Prostate gland (tissue), 2 donors: ENCODE measurements around the gene OTOF. TPM values are rescaled to one million over a fixed set of nuclear protein-coding genes. Genes with fewer than 3 reads are reported as not detected.

Experiments
- DNase-seq: peaks from one replicate; pipeline ENCODE4 v3.0.0-alpha.2; 2019; ENCODE audit warnings: low spot score
- H3K27ac ChIP-seq, 2 donors: fragments of 200-600 bp; sonication (generic); 2 replicates each; pipeline ENCODE4 v1.5.1; 2017 to 2019
- H3K27me3 ChIP-seq: fragments of 200-600 bp; sonication (generic); replicated peaks from 2 replicates; pipeline ENCODE4 v1.5.1; 2019; ENCODE audit not compliant: insufficient read depth
- H3K36me3 ChIP-seq, 2 donors: fragments of 200-600 bp; sonication (generic); 1 replicate in 1 of 2; 2 replicates in 1 of 2; pipeline versions ENCODE4 v1.5.1 to v1.8.1; 2017 to 2019
- H3K4me1 ChIP-seq: fragments of 200-600 bp; sonication (generic); replicated peaks from 2 replicates; pipeline ENCODE4 v1.5.1; 2019
- H3K4me3 ChIP-seq, 2 donors: fragments of 200-600 bp; sonication (generic); 2 replicates each; pipeline ENCODE4 v1.5.1; 2017 to 2019
- H3K9me3 ChIP-seq: fragments of 200-600 bp; sonication (generic); 2 replicates; pipeline ENCODE4 v1.5.1; 2017
- POLR2A ChIP-seq: fragments of 450-650 bp; IDR thresholded peaks from one replicate; pipeline ENCODE4 v1.6.1; 2016; ENCODE audit warnings: antibody characterized with exemption, mild to moderate bottlenecking
- POLR2AphosphoS5 ChIP-seq: sonication (generic); formaldehyde crosslinking; IDR thresholded peaks from one replicate; pipeline ENCODE4 v1.6.1; 2017; ENCODE audit warnings: antibody characterized with exemption
- WGBS: methylation state at CpG from one replicate; pipeline ENCODE4 v1.1.5; 2018; 5-methylcytosine and 5-hydroxymethylcytosine counted together
- intact Hi-C: fragments of 100-400 bp; cut with DNase I; formaldehyde crosslinking; loops from one replicate; pipeline ENCODE4 v1.14.2; 2022
- total RNA-seq, 2 donors: library from RNA; depleted of rRNA; stranded (reverse); fragments of >200 nt; gene quantifications; one replicate each; pipeline ENCODE4 v1.1.0, GENCODE V29; 2016
- TF ChIP-seq, protein P1 (sequence below), 4 experiments: fragments of 200-600 bp in 2 of 4; fragments of 450-650 bp in 2 of 4; sonication (generic) in 2 of 4; IDR thresholded peaks; 1 replicate in 3 of 4; 2 replicates in 1 of 4; pipeline ENCODE4 v1.5.1; 2016 to 2019; ENCODE audit warnings: antibody characterized with exemption in 4 of 4, mild to moderate bottlenecking in 2 of 4, moderate library complexity in 2 of 4

Gene OTOF
- total RNA-seq, 2 donors from 2014 or later, result 0.68 TPM; not detected in 1

DNA sequence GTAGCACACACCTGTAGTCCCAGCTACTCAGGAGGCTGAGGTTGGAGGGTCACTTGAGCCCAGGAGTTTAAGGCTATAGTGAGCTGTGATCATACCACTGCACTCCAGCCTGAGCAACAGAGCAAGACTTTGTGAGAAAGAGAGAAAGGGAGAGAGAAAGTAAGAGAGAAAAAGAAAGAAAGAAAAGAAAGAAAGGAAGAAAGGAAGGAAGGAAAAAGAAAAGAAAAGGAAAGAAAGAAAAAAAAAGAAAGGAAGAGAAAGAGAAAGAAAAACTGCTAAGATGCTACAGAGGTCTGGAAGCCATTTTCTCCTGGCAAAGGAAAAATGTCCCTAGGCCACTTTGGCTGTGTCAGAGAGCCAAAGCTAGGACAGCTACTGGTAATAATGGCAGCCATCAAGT lies 45.6 kb downstream of the OTOF start:
- no peak for TF ChIP-seq POLR2A
- no peak for TF ChIP-seq POLR2AphosphoS5
- TF ChIP-seq, protein P1, sequence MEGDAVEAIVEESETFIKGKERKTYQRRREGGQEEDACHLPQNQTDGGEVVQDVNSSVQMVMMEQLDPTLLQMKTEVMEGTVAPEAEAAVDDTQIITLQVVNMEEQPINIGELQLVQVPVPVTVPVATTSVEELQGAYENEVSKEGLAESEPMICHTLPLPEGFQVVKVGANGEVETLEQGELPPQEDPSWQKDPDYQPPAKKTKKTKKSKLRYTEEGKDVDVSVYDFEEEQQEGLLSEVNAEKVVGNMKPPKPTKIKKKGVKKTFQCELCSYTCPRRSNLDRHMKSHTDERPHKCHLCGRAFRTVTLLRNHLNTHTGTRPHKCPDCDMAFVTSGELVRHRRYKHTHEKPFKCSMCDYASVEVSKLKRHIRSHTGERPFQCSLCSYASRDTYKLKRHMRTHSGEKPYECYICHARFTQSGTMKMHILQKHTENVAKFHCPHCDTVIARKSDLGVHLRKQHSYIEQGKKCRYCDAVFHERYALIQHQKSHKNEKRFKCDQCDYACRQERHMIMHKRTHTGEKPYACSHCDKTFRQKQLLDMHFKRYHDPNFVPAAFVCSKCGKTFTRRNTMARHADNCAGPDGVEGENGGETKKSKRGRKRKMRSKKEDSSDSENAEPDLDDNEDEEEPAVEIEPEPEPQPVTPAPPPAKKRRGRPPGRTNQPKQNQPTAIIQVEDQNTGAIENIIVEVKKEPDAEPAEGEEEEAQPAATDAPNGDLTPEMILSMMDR (IDR thresholded peaks at IDR 0.05), result no peak
- Histone ChIP-seq H3K36me3 (no peaks in the 10 kb centered on the region), H3K9me3 (no peaks in the 10 kb centered on the region), H3K27ac (no peak overlapping the region), H3K4me1 (no peaks in the 10 kb centered on the region), H3K4me3 (no peak overlapping the region), H3K27me3 (no peaks in the 10 kb centered on the region)
- no peak for DNase-seq
- intact Hi-C loops, result no loop called here

DNA sequence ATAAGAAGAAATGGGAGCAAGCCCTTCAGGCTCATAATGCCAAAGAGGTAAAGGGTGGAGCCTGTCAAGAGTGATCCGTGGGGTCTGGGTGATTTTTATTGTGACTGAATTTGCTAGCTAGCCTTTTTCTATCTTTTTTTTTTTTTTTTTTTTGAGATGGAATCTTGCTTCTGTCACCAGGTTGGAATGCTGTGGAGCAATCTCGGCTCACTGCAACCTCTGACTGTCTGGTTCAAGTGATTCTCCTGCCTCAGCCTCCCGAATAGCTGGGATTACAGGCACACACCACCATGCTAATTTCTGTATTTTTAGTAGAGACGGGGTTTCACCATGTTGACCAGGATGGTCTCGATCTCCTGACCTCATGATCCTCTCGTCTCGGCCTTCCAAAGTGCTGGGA lies 47.1 kb downstream of the OTOF start:
- intact Hi-C loops, result no loop called here
- Histone ChIP-seq H3K4me1 (no peaks in the 10 kb centered on the region), H3K27me3 (no peaks in the 10 kb centered on the region), H3K4me3 (no peak overlapping the region), H3K9me3 (no peaks in the 10 kb centered on the region), H3K36me3 (no peaks in the 10 kb centered on the region), H3K27ac (no peak overlapping the region)
- DNase-seq, result no peak
- TF ChIP-seq POLR2A, result no peak
- TF ChIP-seq, protein P1 (IDR thresholded peaks at IDR 0.05), result no peak
- no peak for TF ChIP-seq POLR2AphosphoS5
- 86% methylated on average over 7 of the region's 7 CpGs for WGBS

DNA sequence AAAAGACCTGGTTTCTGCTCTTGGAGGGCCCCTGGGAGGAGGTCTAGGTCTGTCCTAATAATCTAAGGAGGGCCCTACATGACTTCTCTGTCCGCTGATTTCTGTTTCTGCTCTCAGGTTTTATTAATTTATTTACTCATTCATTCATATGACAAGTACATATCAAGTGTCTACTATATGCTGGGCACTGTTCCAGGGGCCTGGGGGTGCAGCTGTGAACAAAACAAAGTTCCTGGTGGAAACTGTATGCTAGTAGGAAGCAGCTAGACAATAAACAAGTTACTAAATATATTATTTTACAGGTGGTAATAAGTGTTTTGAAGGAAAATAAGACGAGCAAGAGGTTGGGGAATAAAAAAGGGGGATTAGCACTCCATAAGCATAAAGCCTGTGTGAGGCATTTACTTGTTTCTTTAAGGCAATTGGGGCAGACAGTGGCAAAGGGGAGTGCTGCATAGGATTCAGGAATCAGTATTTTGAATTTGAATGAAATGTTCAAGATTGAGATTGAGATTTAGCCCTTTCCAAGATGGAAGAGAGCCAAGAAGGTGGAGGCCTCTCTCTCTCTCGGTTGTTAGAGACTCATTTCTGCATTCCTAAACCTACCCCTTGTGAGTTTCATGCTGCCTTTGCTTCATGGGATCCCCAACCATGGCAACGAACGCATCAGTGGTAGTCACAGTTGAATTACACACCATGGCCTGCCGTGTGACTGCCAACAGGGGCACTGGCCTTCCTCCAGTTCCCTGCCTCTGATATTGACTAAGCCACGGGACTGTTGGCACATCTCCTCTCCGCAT lies 47.9 kb downstream of the OTOF start:
- DNase-seq, result no peak
- no peaks in the 10 kb centered on the region for H3K9me3 ChIP-seq
- H3K4me3 ChIP-seq, result no peak overlapping the region
- TF ChIP-seq POLR2A, result no peak
- 67% methylated on average over 8 of the region's 8 CpGs for WGBS
- no peak overlapping the region for H3K27ac ChIP-seq
- no peaks in the 10 kb centered on the region for H3K4me1 ChIP-seq
- no peaks in the 10 kb centered on the region for H3K27me3 ChIP-seq
- no peaks in the 10 kb centered on the region for H3K36me3 ChIP-seq
- intact Hi-C loops, result no loop called here

DNA sequence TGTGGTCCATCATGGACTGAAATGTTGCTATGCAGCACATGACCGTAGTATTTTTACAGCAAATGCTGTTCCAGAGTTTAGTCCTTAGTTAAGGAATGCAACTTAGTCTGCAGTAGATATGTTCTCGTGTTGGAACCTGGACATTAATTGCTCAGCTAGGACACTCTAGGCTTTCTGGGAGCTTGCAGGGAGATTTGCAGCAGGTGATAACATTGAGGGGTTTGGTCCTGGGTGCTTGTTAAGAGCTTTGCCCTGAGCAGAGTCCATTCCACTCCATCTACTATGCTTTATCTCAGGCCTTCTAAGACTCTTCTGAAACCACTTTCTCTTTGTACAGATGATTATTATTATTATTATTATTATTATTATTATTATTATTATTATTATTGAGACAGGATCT lies 49.1 kb downstream of the OTOF start:
- WGBS, result 88% methylated on average over 2 of the region's 2 CpGs
- H3K4me3 ChIP-seq, result no peak overlapping the region

DNA sequence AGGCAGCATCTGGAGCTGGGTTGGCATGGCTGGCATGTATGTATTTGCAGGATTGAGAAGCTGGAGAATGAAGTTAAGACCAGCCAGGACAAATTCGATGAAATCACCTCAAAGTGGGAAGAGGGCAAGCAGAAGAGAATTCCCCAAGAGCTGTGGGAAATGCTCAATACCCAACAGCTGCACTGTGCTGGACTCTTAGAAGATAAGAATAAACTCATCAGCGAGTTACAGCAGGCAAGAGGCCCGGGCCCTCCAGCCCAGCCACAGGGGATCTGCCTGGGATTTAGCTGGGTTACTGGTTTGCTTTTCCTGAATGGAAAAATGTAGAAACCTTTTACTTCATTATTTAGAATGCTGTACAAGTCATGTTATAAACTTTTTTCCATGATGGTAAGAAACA lies 53.7 kb downstream of the OTOF start:
- H3K9me3 ChIP-seq, result no peaks in the 10 kb centered on the region
- H3K27me3 ChIP-seq, result no peaks in the 10 kb centered on the region
- intact Hi-C loops, result no loop called here
- H3K4me3 ChIP-seq, result no peak overlapping the region
- no peak for TF ChIP-seq POLR2AphosphoS5
- H3K36me3 ChIP-seq, result no peaks in the 10 kb centered on the region
- no peak overlapping the region for H3K27ac ChIP-seq
- no peaks in the 10 kb centered on the region for H3K4me1 ChIP-seq
- no peak for DNase-seq
- 65% methylated on average over 3 of the region's 3 CpGs for WGBS

More for the DNA sequence above, 49.1 kb downstream of the OTOF start:
- Histone ChIP-seq H3K27ac (no peak overlapping the region), H3K4me1 (no peaks in the 10 kb centered on the region), H3K9me3 (no peaks in the 10 kb centered on the region), H3K27me3 (no peaks in the 10 kb centered on the region), H3K36me3 (no peaks in the 10 kb centered on the region)
- TF ChIP-seq, protein P1 (IDR thresholded peaks at IDR 0.05), result no peak
- TF ChIP-seq POLR2AphosphoS5, result no peak
- no peak for TF ChIP-seq POLR2A
- intact Hi-C loops, result no loop called here
- no peak for DNase-seq

DNA sequence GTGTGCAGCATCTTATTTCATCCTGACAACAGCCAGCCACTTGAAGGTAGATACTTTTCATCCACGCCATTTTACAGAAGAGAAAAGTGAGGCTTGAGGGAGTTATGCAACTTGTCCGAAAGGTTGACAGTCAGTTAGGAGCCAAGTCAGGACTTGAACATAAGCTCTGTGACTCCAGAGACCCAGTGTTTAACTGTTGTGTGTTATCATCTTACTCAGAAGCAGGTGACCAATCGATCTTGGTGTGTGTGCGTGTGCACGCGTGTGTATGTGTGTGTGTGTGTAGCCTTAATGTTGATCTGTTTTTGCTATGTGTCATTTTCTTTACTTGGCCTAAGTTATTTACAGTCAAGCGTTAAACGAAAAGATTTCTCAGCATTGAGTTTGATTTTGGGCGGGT lies 54.2 kb downstream of the OTOF start:
- TF ChIP-seq, protein P1 (IDR thresholded peaks at IDR 0.05), result no peak
- no peak for TF ChIP-seq POLR2A
- TF ChIP-seq POLR2AphosphoS5, result no peak
- DNase-seq, result no peak
- Histone ChIP-seq H3K27ac (no peak overlapping the region), H3K36me3 (no peaks in the 10 kb centered on the region), H3K4me1 (no peaks in the 10 kb centered on the region), H3K27me3 (no peaks in the 10 kb centered on the region), H3K9me3 (no peaks in the 10 kb centered on the region), H3K4me3 (no peak overlapping the region)
- intact Hi-C loops, result no loop called here
- 78% methylated on average over 9 of the region's 9 CpGs for WGBS
